ENCODE measurements around the gene USP22. TPM values are rescaled to one million over a fixed set of nuclear protein-coding genes. Genes with fewer than 3 reads are reported as not detected.
A peak's percentile ranks its signal among the peaks of the same experiment; 100 is the strongest.

The USP22 gene
- total and polyA plus RNA-seq, 10 of the 15 experiments (the other 5 are each of a cell fraction or from before 2014, with no cell fraction given) = 10.8 to 218 (median 98.8) TPM

DNA sequence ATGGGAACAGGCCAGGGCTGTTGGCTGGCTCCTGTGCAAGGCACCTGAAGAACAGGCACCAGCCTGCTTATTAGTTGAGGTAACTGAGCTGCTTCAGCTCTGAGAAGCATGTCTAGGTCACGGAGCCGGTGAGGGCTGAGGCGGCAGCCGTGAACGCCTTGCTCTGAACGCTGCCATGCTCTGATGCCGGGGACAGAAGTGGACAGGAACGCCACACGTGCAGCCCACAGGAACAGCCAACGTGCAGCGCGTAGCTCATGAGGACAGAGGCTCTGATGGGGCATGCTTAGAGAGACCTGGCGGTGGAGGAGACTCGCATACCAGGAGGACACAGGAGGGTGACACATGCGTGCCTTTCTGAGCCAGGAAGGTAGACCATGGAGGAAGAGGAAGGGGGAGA, 25.6 kb downstream of the USP22 start:
- intact Hi-C loops (cut with micrococcal nuclease; ENCODE audit: unreplicated experiment) (no loop called here), in situ Hi-C loops (cut with MboI) (no loop called here)
- no TSS peak for BruUV-seq (replicated peaks)
- Histone ChIP-seq H3K27me3 (replicated peaks in 1 of 2; ENCODE audit: control insufficient read depth in 2 of 2, insufficient read depth in 2 of 2, low read length in 1 of 2) (no peaks in the 10 kb centered on the region), H3K79me2 (ENCODE audit: control insufficient read depth, insufficient read depth, low read length) (peaks cover 3% of the 10 kb centered on the region; the same call in 1 of the 2 replicates), H3K9me3 (replicated peaks; ENCODE audit: control insufficient read depth, insufficient read depth, low read length) (no peaks in the 10 kb centered on the region), H3K4me2 (ENCODE audit: control insufficient read depth, insufficient read depth) (no peak overlapping the region), H3K4me3 (no peak overlapping the region), H3K36me3 (ENCODE audit: control insufficient read depth in 2 of 2, insufficient read depth in 2 of 2, low read length in 1 of 2) (peaks cover 64 to 67% of the 10 kb centered on the region in 2 experiments), H3K9ac (ENCODE audit: control insufficient read depth, insufficient read depth, low read length) (no peak overlapping the region), H4K20me1 (ENCODE audit: control insufficient read depth, insufficient read depth) (peaks cover 5% of the 10 kb centered on the region; the same call in 1 of the 2 replicates), H3K27ac (ENCODE audit: control insufficient read depth, insufficient read depth) (no peak overlapping the region), H3K4me1 (ENCODE audit: control insufficient read depth, insufficient read depth, low read length) (no peaks in the 10 kb centered on the region), H2AFZ (ENCODE audit: control insufficient read depth, low read depth, low read length) (no peak overlapping the region)
- DNase-seq (ENCODE audit: low read depth, low spot score) (no peak), ATAC-seq (no peak), FAIRE-seq (no peak)
- 93% methylated on average over 15 of the region's 15 CpGs for WGBS (ENCODE audit: insufficient coverage, insufficient replicate concordance, low lambda C conversion rate, missing lambda C conversion rate)
- RAD21 ChIA-PET (ENCODE audit: unreplicated experiment) = no interaction called here
- POLR2A ChIA-PET = no interaction called here
- CTCF ChIA-PET = no interaction called here
- SMC1A ChIA-PET (ENCODE audit: uncharacterized antibody, unreplicated experiment) = no interaction called here
- TF ChIP-seq POLR2A (IDR thresholded peaks at IDR 0.05; ENCODE audit: low read depth, low read length) (peak; percentile 66), RB1 (IDR thresholded peaks at IDR 0.05; ENCODE audit: borderline replicate concordance) (no peak)

DNA sequence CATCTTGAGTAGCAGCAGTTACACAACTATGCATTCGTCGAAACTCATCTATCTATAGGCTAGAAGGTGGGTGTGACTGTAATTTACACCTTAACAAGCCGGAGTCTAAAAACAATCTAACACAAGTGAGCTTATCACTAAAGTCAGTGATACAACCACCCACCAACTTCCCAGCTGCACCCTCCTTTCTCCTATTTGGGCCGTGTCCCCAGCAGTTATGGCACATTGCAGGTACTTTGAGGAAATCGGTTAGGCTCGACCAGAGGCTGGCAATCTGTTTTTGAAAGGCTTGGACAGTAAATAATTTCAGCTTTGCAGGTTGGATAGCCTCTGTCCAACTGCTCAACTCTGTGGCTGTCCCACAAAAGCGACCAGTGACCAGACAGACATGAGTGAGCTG, 26.0 kb downstream of the USP22 start:
- no TSS peak for BruUV-seq (replicated peaks)
- Histone ChIP-seq H3K27ac (ENCODE audit: control insufficient read depth, insufficient read depth) (no peak overlapping the region), H3K9ac (ENCODE audit: control insufficient read depth, insufficient read depth, low read length) (no peak overlapping the region), H2AFZ (ENCODE audit: control insufficient read depth, low read depth, low read length) (no peak overlapping the region), H3K79me2 (ENCODE audit: control insufficient read depth, insufficient read depth, low read length) (peaks cover 3% of the 10 kb centered on the region; the same call in 1 of the 2 replicates), H4K20me1 (ENCODE audit: control insufficient read depth, insufficient read depth) (peaks cover 5% of the 10 kb centered on the region; the same call in 1 of the 2 replicates), H3K27me3 (replicated peaks in 1 of 2; ENCODE audit: control insufficient read depth in 2 of 2, insufficient read depth in 2 of 2, low read length in 1 of 2) (no peaks in the 10 kb centered on the region), H3K4me2 (ENCODE audit: control insufficient read depth, insufficient read depth) (no peak overlapping the region), H3K9me3 (replicated peaks; ENCODE audit: control insufficient read depth, insufficient read depth, low read length) (no peaks in the 10 kb centered on the region), H3K36me3 (ENCODE audit: control insufficient read depth in 2 of 2, insufficient read depth in 2 of 2, low read length in 1 of 2) (peaks cover 68 to 69% of the 10 kb centered on the region in 2 experiments), H3K4me3 (no peak overlapping the region), H3K4me1 (ENCODE audit: control insufficient read depth, insufficient read depth, low read length) (no peaks in the 10 kb centered on the region)
- DNase-seq (ENCODE audit: low read depth, low spot score) (no peak), ATAC-seq (no peak), FAIRE-seq (no peak)
- WGBS (ENCODE audit: insufficient coverage, insufficient replicate concordance, low lambda C conversion rate, missing lambda C conversion rate) = 81% methylated on average over 7 of the region's 7 CpGs
- ChIA-PET RAD21 (ENCODE audit: unreplicated experiment) (no interaction called here), SMC1A (ENCODE audit: uncharacterized antibody, unreplicated experiment) (no interaction called here), POLR2A (interaction anchor here (0.5 kb wide), 1 partner anchor 89 kb away, joined by 3 read pairs; no protein-coding TSS in a partner anchor), CTCF (interaction anchor here (1.0 kb wide), 1 partner anchor 83 kb away, joined by 4 read pairs; no protein-coding TSS in a partner anchor)
- intact Hi-C loops (cut with micrococcal nuclease; ENCODE audit: unreplicated experiment) = no loop called here
- in situ Hi-C loops (cut with MboI) = no loop called here
- no peak for TF ChIP-seq KAT2A (conservative IDR thresholded peaks at IDR 0.05; ENCODE audit: control insufficient read depth, low read depth, low read length)
